GM15510 (cell line): Measurements from ENCODE around the gene TANGO6.

ENCODE experiments used
- POLR2A ChIP-seq: IDR thresholded peaks from 3 replicates; pipeline ENCODE4 v1.6.1; 2011; ENCODE audit warnings: borderline replicate concordance; ENCODE audit not compliant: insufficient read length; ENCODE audit errors: extremely low read depth

TANGO6 gene

GRCh38 chr16:68850481-68850880, 7.2 kb downstream of the TANGO6 start:
- TF ChIP-seq POLR2A = no peak

DNA sequence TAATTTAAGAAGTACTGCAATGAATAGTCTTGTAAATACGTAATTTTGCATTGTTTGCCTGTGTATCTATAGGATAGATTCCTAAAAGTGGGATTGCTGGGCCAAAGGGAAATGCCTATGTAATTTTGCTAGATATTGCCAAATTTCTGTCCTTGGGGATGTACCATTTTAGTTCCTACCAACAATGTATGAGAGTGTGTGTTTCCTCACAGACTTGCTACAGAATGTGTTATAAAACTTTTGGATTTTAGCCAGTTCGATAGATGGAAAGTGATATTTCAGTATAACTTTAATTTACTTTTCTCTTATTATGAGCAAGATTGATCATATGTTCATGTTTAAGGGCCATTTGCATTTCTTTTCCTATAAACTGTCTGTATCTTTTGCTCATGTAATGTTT, 8.3 kb downstream of the TANGO6 start:
- no peak for TF ChIP-seq POLR2A

- TF ChIP-seq POLR2A = no peak
Observed at GRCh38 chr16:68857479-68857878, 14.1 kb downstream of the TANGO6 start.

GRCh38 chr16:68859828-68860227, 16.5 kb downstream of the TANGO6 start:
- no peak for TF ChIP-seq POLR2A

DNA sequence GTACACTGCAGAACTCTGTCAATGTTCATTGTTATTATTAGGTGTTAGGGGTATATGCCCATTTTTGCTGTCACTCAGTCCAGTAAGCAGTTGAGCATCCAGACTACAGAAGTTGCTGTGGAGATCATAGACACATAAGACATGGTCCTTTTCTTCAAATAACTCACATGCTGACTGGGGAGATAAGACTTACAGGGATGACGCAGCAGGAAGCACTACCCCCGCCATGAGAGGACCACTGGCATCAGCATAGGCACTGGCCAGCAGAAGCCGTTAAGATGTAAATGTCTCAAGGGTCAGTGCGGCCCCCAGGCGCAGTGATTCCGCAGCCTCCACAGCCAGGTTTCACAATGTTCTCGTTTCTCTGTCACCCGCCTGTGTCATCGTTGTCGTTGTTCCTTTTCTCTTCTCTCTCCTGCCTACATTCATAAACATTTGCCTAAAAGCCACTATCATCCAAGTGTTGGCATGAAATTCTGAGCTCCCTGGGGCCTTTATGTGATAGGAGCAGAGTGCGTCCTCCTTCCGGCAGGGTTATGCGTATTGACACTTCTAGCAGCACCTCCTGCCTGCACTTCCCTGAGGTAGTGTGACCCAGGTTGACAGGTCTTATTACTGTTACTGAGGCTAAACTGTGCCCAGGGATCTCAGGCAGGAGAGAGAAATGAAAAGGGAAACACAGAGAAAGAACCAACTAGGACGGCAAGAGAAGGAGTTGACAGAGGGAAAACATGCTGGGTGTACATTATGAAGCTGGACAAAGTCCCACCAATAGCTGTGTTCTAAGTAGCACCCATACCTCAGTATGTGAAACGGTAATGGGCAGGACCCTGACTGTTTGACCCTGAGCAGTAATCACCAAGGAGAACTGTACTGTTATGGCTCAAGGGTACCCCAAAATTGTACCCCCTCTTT, 17.9 kb downstream of the TANGO6 start:
- TF ChIP-seq POLR2A = no peak

DNA sequence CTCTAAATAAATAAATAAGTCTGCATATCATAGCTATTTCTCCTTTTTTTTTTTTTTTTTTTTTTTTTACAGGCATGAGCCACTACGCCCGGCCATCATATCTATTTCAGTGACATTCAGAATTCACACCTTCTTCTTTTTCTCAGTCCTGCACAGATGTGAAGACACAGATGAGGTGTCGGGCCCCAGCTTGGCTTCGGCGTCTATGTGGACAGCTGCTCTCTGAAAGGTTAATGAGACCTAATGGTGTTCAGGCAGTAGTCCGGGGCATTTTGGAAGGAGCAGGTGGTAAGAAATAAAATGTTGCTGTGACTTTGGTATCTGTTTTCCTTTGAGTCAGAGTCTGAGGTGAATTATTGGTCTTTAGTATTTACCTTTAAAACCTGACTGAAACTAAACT, 23.6 kb downstream of the TANGO6 start:
- TF ChIP-seq POLR2A = no peak

GRCh38 chr16:68869492-68870088, 26.3 kb downstream of the TANGO6 start:
- no peak for TF ChIP-seq POLR2A

GRCh38 chr16:68873635-68874471, 30.5 kb downstream of the TANGO6 start:
- no peak for TF ChIP-seq POLR2A

DNA sequence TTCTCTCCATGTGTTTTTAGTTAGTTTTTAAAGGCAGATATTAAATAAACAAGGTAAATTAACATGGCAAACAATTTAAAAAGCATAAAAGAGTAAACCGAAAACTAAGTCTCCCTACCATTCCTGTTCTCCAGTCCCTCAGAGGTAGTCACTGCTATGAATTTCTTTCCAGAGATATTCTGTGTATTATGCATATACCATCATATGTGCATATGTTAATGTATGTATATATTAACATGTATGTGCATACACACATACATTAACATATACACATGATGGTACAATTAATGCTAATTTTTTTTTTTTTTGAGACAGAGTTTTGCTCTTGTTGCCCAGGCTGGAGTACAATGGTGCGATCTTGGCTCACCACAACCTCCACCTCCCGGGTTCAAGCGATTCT, 32.5 kb downstream of the TANGO6 start:
- TF ChIP-seq POLR2A = no peak

- TF ChIP-seq POLR2A = no peak
Observed at GRCh38 chr16:68883685-68884084, 40.4 kb downstream of the TANGO6 start.

GRCh38 chr16:68884401-68884800, 41.1 kb downstream of the TANGO6 start:
- no peak for TF ChIP-seq POLR2A

DNA sequence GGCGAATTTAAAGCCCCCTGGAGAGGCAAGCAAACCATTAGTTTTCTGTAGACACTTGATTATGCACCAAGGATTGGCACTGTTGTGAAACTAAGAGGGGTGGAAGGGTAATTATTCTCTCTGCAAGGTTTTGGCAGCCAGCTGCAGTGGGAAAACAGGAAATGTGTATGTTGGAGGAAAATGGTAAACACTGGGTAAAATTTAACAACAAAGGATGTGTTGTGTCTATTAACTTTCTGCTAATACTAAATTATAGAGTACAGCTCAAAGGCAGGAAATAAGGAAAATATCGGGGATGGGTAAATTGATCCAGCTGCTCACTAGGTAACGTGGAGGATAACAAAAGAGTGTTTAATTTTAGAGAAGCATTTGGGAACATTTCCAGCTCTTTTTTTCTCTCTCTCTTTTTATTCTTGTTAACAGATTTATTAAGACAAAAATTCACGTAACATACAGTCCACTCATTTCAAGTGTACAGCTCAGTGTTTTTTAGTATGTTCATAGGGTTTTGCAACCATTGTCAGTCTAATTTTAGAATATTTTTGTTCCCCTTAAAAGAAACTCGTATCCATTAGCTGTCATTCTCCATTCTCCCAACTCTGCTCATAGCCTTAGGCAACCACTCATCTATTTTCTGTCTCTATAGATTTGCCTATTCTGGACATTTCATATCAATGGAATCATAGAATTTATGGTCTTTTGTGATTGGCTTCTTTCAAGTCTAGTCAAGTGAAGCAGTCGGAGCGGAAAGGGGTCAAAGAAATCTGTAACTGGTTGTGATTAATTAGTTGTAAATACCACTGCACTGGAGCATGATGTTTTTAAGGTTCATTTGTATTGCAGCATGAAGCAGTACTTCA, 41.8 kb downstream of the TANGO6 start:
- no peak for TF ChIP-seq POLR2A

- no peak for TF ChIP-seq POLR2A
Observed at GRCh38 chr16:68887107-68887506, 43.8 kb downstream of the TANGO6 start.

GRCh38 chr16:68889508-68890150, 46.3 kb downstream of the TANGO6 start:
- TF ChIP-seq POLR2A = no peak
